ENCODE measurements around the gene PPIP5K2. TPM values are rescaled to one million over a fixed set of nuclear protein-coding genes. Genes with fewer than 3 reads are reported as not detected.

The PPIP5K2 gene
- total RNA-seq, 4 donors from 2014 or later, result 23.9 to 64.6 (median 44.4) TPM

DNA sequence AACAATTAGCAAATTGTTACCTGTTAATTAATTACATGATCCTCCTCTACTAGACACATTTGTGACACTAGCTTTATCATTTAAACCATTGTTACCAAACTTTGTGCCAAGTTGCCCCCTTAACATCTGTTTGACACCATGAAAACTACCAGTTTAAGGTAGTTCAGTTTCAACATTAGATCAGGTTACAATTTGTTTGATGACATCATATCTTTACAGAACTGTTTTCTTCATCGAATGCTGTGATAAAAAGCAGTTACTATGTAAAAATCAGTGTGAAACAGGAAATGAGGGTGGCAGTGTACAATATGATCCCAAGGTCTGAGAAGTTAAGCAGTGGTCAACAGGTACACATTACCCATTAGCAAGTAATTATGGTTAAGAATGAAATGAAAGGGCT is 17.9 kb upstream of the PPIP5K2 start:
- Histone ChIP-seq H3K27ac (no peak overlapping the region), H3K36me3 (peaks cover 0 to 19% (median 6%) of the 10 kb centered on the region in 4 donors), H3K9me3 (no peaks in the 10 kb centered on the region), H3K4me3 (no peak overlapping the region), H3K27me3 (no peaks in the 10 kb centered on the region), H3K4me1 (no peaks in the 10 kb centered on the region)
- in situ Hi-C loops (cut with MboI; ENCODE audit: low pct_ligation_motif_present in 1 of 4, low pct_unique_long_range_greater_than_20kb in 1 of 4, low sequenced_read_pairs in 3 of 4) (no loop called here), intact Hi-C loops (cut with DNase I; ENCODE audit: low total_unique reads) (no loop called here)
- no peak for TF ChIP-seq POLR2A (IDR thresholded peaks at IDR 0.05)
- no peak for TF ChIP-seq POLR2AphosphoS5 (IDR thresholded peaks at IDR 0.05)
- TF ChIP-seq, protein P1, sequence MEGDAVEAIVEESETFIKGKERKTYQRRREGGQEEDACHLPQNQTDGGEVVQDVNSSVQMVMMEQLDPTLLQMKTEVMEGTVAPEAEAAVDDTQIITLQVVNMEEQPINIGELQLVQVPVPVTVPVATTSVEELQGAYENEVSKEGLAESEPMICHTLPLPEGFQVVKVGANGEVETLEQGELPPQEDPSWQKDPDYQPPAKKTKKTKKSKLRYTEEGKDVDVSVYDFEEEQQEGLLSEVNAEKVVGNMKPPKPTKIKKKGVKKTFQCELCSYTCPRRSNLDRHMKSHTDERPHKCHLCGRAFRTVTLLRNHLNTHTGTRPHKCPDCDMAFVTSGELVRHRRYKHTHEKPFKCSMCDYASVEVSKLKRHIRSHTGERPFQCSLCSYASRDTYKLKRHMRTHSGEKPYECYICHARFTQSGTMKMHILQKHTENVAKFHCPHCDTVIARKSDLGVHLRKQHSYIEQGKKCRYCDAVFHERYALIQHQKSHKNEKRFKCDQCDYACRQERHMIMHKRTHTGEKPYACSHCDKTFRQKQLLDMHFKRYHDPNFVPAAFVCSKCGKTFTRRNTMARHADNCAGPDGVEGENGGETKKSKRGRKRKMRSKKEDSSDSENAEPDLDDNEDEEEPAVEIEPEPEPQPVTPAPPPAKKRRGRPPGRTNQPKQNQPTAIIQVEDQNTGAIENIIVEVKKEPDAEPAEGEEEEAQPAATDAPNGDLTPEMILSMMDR (IDR thresholded peaks at IDR 0.05), result no peak
- no peak for TF ChIP-seq EP300 (IDR thresholded peaks at IDR 0.05; ENCODE audit: low read depth)
- 75 to 92% methylated on average over 1 of the region's 1 CpG for WGBS, 2 donors (ENCODE audit: low coverage in 1 of 2)
- DNase-seq, result no peak

DNA sequence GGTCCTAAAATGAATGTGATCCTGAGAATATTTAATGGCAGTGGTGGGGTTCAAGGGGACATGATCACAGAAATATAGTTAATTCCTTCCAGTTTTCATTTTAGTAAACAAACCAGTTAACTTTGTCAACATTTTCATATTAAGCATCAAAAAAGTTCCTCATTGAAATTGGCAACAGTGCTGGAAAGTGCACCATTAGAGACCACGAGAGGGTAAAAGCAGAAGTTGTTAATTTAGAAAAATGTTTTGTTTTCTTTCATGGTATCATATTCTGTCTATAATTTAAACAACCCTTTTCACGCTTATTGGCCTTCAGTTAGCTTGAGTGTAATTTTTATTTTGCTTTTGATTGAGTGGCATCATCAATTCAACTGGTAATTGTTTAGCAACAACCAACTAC is 12.0 kb upstream of the PPIP5K2 start:
- no peak overlapping the region for H3K4me3 ChIP-seq
- intact Hi-C loops (cut with DNase I; ENCODE audit: low total_unique reads), result no loop called here
- WGBS, 2 donors (ENCODE audit: low coverage in 1 of 2), result 66 to 89% methylated on average over 2 of the region's 2 CpGs

DNA sequence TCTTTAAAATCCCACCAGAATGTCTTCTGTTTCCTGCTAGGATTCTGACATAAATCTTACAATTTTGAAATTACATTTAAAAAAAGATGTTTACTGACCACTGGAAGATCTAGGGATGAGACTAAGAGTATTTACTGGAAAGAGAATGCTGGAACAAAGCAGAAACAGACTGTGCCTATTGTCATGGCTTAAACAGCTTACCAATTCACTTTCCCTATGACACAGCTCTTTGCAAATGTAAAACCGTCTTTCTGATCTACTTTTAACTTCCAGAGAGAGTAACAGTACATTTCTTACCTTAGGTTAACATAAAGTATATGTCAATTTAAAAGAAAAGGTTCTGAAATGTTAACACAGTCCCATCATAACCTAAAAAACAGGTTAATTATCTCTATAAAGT is 10.8 kb upstream of the PPIP5K2 start:
- TF ChIP-seq POLR2AphosphoS5 (IDR thresholded peaks at IDR 0.05), result no peak
- TF ChIP-seq POLR2A (IDR thresholded peaks at IDR 0.05), result no peak
- TF ChIP-seq EP300 (IDR thresholded peaks at IDR 0.05; ENCODE audit: low read depth), result no peak
- TF ChIP-seq, protein P1 (IDR thresholded peaks at IDR 0.05), result no peak
- no peaks in the 10 kb centered on the region for H3K9me3 ChIP-seq
- no peaks in the 10 kb centered on the region for H3K27me3 ChIP-seq
- WGBS, 2 donors (ENCODE audit: low coverage in 1 of 2), result 73 to 88% methylated on average over 1 of the region's 1 CpG
- intact Hi-C loops (cut with DNase I; ENCODE audit: low total_unique reads), result no loop called here
- no peaks in the 10 kb centered on the region for H3K36me3 ChIP-seq
- no peak overlapping the region for H3K4me3 ChIP-seq
- DNase-seq, result no peak
- in situ Hi-C loops (cut with MboI; ENCODE audit: low pct_ligation_motif_present in 1 of 4, low pct_unique_long_range_greater_than_20kb in 1 of 4, low sequenced_read_pairs in 3 of 4), result no loop called here
- no peaks in the 10 kb centered on the region for H3K4me1 ChIP-seq
- no peak overlapping the region for H3K27ac ChIP-seq

More for the DNA sequence above, 12.0 kb upstream of the PPIP5K2 start:
- TF ChIP-seq EP300 (IDR thresholded peaks at IDR 0.05; ENCODE audit: low read depth) (no peak), POLR2A (IDR thresholded peaks at IDR 0.05) (no peak), POLR2AphosphoS5 (IDR thresholded peaks at IDR 0.05) (no peak)
- TF ChIP-seq, protein P1 (IDR thresholded peaks at IDR 0.05), result no peak
- H3K36me3 ChIP-seq, result peaks cover 0 to 4% (median 0%) of the 10 kb centered on the region in 4 donors
- H3K9me3 ChIP-seq, result no peaks in the 10 kb centered on the region
- no peak for DNase-seq
- H3K27me3 ChIP-seq, result no peaks in the 10 kb centered on the region
- no peaks in the 10 kb centered on the region for H3K4me1 ChIP-seq
- no peak overlapping the region for H3K27ac ChIP-seq
- in situ Hi-C loops (cut with MboI; ENCODE audit: low pct_ligation_motif_present in 1 of 4, low pct_unique_long_range_greater_than_20kb in 1 of 4, low sequenced_read_pairs in 3 of 4), result no loop called here

DNA sequence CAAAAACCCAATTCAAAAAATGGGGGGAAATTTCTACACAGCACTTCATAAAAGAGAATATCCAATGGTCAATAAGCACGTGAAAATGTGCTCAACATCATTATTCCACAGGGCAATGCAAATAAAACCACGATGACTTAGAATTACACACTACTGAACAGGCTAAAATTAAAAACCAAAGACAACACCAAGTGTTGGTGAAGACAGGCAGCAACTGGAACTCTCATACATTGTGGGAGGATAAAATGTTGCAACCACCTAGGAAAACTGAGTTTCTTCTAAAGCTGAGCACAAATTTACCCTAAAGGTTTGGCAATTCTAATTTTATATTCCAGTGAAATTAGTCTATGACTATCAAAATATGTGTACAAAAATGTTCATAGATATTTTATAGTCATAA is 9.7 kb upstream of the PPIP5K2 start:
- 88 to 91% methylated on average over 2 of the region's 2 CpGs for WGBS, 2 donors (ENCODE audit: low coverage in 1 of 2)
- in situ Hi-C loops (cut with MboI; ENCODE audit: low pct_ligation_motif_present in 1 of 4, low pct_unique_long_range_greater_than_20kb in 1 of 4, low sequenced_read_pairs in 3 of 4), result no loop called here

More for the DNA sequence above, 9.7 kb upstream of the PPIP5K2 start:
- Histone ChIP-seq H3K4me3 (no peak overlapping the region), H3K27me3 (no peaks in the 10 kb centered on the region), H3K27ac (no peak overlapping the region), H3K36me3 (no peaks in the 10 kb centered on the region), H3K9me3 (no peaks in the 10 kb centered on the region), H3K4me1 (no peaks in the 10 kb centered on the region)
- TF ChIP-seq POLR2A (IDR thresholded peaks at IDR 0.05) (no peak), EP300 (IDR thresholded peaks at IDR 0.05; ENCODE audit: low read depth) (no peak), POLR2AphosphoS5 (IDR thresholded peaks at IDR 0.05) (no peak)
- TF ChIP-seq, protein P1 (IDR thresholded peaks at IDR 0.05), result no peak
- intact Hi-C loops (cut with DNase I; ENCODE audit: low total_unique reads), result no loop called here
- no peak for DNase-seq

Data from transverse colon (tissue), 4 donors.